H1 (cell line): ENCODE measurements around the gene KLHL40. TPM values are rescaled to one million over a fixed set of nuclear protein-coding genes. Genes with fewer than 3 reads are reported as not detected.

Experiments used
- POLR2A ChIP-seq, 2 experiments: IDR thresholded peaks; 1 replicate in 1 of 2; 2 replicates in 1 of 2; pipeline ENCODE4 v1.6.1; 2011; ENCODE audit warnings: low read depth in 2 of 2, low read length in 2 of 2, mild to moderate bottlenecking in 2 of 2; ENCODE audit errors: control extremely low read depth in 1 of 2
- SIX5 ChIP-seq: IDR thresholded peaks from 2 replicates; pipeline ENCODE4 v1.6.1; 2011; ENCODE audit warnings: mild to moderate bottlenecking, low read depth, low read length
- TAF7 ChIP-seq: optimal IDR thresholded peaks from 2 replicates; pipeline ENCODE3; 2011; ENCODE audit warnings: low read depth, mild to moderate bottlenecking, inconsistent platforms, low read length, moderate library complexity, borderline replicate concordance
- TBP ChIP-seq: IDR thresholded peaks from 2 replicates; pipeline ENCODE4 v1.6.1; 2011; ENCODE audit warnings: low read depth, low read length, improper control_type of control experiment
- TCF12 ChIP-seq: IDR thresholded peaks from 2 replicates; pipeline ENCODE4 v1.6.1; 2011; ENCODE audit warnings: low read depth, mild to moderate bottlenecking, low read length
- polyA plus RNA-seq, 7 experiments: library from polyadenylated mRNA; depleted of rRNA in 3 of 7; stranded (reverse) in 5 of 7; unstranded in 2 of 7; fragments of >200 nt in 5 of 7; fragments of 200-250 nt in 2 of 7; gene quantifications; 1 replicate in 5 of 7; 2 replicates in 1 of 7; 4 replicates in 1 of 7; pipeline versions ENCODE4 v1.2.1 to v1.2.3, GENCODE V29; 2011 to 2013; ENCODE audit warnings: missing spikeins in 2 of 7, mixed read lengths in 2 of 7
- total RNA-seq: library from RNA; stranded (reverse); fragmentation: NEBNext Ultra II Directional; extraction: Animal tissue kit (Norgen Biotek cat#: 25700); gene quantifications from 2 replicates; pipeline ENCODE4 v1.2.1, GENCODE V29; 2021
- TF ChIP-seq, protein P1 (sequence below): fragments of 300-600 bp; sonication (generic); IDR thresholded peaks from 2 replicates; pipeline ENCODE4 v1.7.1; 2012; ENCODE audit warnings: low read length, moderate library complexity, mild to moderate bottlenecking, inconsistent platforms; ENCODE audit not compliant: insufficient replicate concordance

The KLHL40 gene
- total and polyA plus RNA-seq, 2 of the 8 experiments (the other 6 are each of a cell fraction or from before 2014, with no cell fraction given): 0.02 TPM; not detected in 1

DNA sequence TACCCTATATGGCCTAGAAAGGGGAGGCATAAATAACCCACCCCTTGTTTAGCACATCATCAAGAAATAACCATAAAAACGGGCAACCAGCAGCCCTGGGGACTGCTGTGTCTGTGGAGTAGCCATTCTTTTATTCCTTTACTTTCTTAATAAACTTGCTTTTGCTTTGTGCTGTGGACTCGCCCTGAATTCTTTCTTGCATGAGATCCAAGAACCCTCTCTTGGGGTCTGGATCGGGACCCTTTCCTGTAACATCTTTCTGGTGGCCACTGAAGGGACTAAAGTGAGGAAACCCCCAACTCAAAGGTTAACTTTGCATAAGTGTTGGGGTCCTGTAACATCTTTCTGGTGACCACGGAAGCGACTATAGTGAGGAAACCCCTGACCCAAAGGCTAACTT is 33.0 kb downstream of the KLHL40 start (continued):
- TF ChIP-seq, protein P1, sequence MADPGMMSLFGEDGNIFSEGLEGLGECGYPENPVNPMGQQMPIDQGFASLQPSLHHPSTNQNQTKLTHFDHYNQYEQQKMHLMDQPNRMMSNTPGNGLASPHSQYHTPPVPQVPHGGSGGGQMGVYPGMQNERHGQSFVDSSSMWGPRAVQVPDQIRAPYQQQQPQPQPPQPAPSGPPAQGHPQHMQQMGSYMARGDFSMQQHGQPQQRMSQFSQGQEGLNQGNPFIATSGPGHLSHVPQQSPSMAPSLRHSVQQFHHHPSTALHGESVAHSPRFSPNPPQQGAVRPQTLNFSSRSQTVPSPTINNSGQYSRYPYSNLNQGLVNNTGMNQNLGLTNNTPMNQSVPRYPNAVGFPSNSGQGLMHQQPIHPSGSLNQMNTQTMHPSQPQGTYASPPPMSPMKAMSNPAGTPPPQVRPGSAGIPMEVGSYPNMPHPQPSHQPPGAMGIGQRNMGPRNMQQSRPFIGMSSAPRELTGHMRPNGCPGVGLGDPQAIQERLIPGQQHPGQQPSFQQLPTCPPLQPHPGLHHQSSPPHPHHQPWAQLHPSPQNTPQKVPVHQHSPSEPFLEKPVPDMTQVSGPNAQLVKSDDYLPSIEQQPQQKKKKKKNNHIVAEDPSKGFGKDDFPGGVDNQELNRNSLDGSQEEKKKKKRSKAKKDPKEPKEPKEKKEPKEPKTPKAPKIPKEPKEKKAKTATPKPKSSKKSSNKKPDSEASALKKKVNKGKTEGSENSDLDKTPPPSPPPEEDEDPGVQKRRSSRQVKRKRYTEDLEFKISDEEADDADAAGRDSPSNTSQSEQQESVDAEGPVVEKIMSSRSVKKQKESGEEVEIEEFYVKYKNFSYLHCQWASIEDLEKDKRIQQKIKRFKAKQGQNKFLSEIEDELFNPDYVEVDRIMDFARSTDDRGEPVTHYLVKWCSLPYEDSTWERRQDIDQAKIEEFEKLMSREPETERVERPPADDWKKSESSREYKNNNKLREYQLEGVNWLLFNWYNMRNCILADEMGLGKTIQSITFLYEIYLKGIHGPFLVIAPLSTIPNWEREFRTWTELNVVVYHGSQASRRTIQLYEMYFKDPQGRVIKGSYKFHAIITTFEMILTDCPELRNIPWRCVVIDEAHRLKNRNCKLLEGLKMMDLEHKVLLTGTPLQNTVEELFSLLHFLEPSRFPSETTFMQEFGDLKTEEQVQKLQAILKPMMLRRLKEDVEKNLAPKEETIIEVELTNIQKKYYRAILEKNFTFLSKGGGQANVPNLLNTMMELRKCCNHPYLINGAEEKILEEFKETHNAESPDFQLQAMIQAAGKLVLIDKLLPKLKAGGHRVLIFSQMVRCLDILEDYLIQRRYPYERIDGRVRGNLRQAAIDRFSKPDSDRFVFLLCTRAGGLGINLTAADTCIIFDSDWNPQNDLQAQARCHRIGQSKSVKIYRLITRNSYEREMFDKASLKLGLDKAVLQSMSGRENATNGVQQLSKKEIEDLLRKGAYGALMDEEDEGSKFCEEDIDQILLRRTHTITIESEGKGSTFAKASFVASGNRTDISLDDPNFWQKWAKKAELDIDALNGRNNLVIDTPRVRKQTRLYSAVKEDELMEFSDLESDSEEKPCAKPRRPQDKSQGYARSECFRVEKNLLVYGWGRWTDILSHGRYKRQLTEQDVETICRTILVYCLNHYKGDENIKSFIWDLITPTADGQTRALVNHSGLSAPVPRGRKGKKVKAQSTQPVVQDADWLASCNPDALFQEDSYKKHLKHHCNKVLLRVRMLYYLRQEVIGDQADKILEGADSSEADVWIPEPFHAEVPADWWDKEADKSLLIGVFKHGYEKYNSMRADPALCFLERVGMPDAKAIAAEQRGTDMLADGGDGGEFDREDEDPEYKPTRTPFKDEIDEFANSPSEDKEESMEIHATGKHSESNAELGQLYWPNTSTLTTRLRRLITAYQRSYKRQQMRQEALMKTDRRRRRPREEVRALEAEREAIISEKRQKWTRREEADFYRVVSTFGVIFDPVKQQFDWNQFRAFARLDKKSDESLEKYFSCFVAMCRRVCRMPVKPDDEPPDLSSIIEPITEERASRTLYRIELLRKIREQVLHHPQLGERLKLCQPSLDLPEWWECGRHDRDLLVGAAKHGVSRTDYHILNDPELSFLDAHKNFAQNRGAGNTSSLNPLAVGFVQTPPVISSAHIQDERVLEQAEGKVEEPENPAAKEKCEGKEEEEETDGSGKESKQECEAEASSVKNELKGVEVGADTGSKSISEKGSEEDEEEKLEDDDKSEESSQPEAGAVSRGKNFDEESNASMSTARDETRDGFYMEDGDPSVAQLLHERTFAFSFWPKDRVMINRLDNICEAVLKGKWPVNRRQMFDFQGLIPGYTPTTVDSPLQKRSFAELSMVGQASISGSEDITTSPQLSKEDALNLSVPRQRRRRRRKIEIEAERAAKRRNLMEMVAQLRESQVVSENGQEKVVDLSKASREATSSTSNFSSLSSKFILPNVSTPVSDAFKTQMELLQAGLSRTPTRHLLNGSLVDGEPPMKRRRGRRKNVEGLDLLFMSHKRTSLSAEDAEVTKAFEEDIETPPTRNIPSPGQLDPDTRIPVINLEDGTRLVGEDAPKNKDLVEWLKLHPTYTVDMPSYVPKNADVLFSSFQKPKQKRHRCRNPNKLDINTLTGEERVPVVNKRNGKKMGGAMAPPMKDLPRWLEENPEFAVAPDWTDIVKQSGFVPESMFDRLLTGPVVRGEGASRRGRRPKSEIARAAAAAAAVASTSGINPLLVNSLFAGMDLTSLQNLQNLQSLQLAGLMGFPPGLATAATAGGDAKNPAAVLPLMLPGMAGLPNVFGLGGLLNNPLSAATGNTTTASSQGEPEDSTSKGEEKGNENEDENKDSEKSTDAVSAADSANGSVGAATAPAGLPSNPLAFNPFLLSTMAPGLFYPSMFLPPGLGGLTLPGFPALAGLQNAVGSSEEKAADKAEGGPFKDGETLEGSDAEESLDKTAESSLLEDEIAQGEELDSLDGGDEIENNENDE: no peak
- TF ChIP-seq TAF7 (no peak), SIX5 (no peak), TBP (no peak), POLR2A (IDR thresholded peaks at IDR 0.05; ENCODE audit: control extremely low read depth in 1 of 2, low read depth in 2 of 2, low read length in 2 of 2) (no peak), TCF12 (no peak)
